ENCODE results near the gene SPAG8. TPM values are rescaled to one million over a fixed set of nuclear protein-coding genes. Genes with fewer than 3 reads are reported as not detected.

Gene SPAG8
- total and polyA plus RNA-seq, 10 of the 15 experiments (the other 5 are each of a cell fraction or from before 2014, with no cell fraction given): 0.40 to 1.1 (median 0.72) TPM

GRCh38 chr9:35814841-35815543, 2.9 kb upstream of the SPAG8 start, which contains the start of gene HINT2 (continued):
- TF ChIP-seq ZBTB11 (CRISPR knock-in tag; IDR thresholded peaks at IDR 0.05) (no peak), MAX (IDR thresholded peaks at IDR 0.05; ENCODE audit: low read depth, low read length) (no peak), HDGF (IDR thresholded peaks at IDR 0.05) (peak; percentile 94), CREB1 (IDR thresholded peaks at IDR 0.05; ENCODE audit: low read depth) (no peak), TCF12 (IDR thresholded peaks at IDR 0.05; ENCODE audit: low read depth, low read length) (no peak), CHD2 (IDR thresholded peaks at IDR 0.05; ENCODE audit: borderline replicate concordance, low read depth, low read length) (peak; percentile 89), TBL1XR1 (IDR thresholded peaks at IDR 0.05; ENCODE audit: low read depth, low read length) (no peak), RELA (IDR thresholded peaks at IDR 0.05; ENCODE audit: borderline replicate concordance, partially characterized antibody) (no peak), SKIL (IDR thresholded peaks at IDR 0.05; ENCODE audit: low read depth, poor library complexity, severe bottlenecking) (peak; percentile 67), TAF1 (IDR thresholded peaks at IDR 0.05; ENCODE audit: borderline replicate concordance, low read depth, low read length) (peak; percentile 74; the same call in 1 of the 2 replicates), WRNIP1 (IDR thresholded peaks at IDR 0.05; ENCODE audit: borderline replicate concordance, low read depth, low read length) (no peak), RCOR1 (conservative IDR thresholded peaks at IDR 0.05; ENCODE audit: low read depth, low read length) (no peak), LARP7 (IDR thresholded peaks at IDR 0.05) (peak; percentile 2; the same call in 1 of the 2 replicates), HDAC6 (IDR thresholded peaks at IDR 0.05; ENCODE audit: unreplicated experiment) (no peak), SREBF2 (IDR thresholded peaks at IDR 0.05; ENCODE audit: low read length) (0 out of 2 replicates have a peak, but pooled peaks have one; percentile 42), E4F1 (IDR thresholded peaks at IDR 0.05; ENCODE audit: borderline replicate concordance, partially characterized antibody) (no peak), ZBTB33 (IDR thresholded peaks at IDR 0.05) (no peak), ZNF384 (IDR thresholded peaks at IDR 0.05; ENCODE audit: borderline replicate concordance, low read depth, low read length) (no peak), NFYB (IDR thresholded peaks at IDR 0.05; ENCODE audit: insufficient read depth, low read depth, low read length) (peak; percentile 86)

Measured in GM12878 (cell line).